Measurements from ENCODE around the gene ZCCHC14. TPM values are rescaled to one million over a fixed set of nuclear protein-coding genes. Genes with fewer than 3 reads are reported as not detected.

Gene ZCCHC14
- total and polyA plus RNA-seq, 10 of the 15 experiments (the other 5 are each of a cell fraction or from before 2014, with no cell fraction given) = 0.02 to 0.26 (median 0.05) TPM; not detected in 3

- Histone ChIP-seq H4K20me1 (ENCODE audit: control insufficient read depth, insufficient read depth) (no peaks in the 10 kb centered on the region), H3K36me3 (ENCODE audit: control insufficient read depth in 2 of 2, insufficient read depth in 2 of 2, low read length in 1 of 2) (no peaks in the 10 kb centered on the region), H3K27me3 (replicated peaks in 1 of 2; ENCODE audit: control insufficient read depth in 2 of 2, insufficient read depth in 2 of 2, low read length in 1 of 2) (peaks cover 0 to 4% of the 10 kb centered on the region in 2 experiments; a peak in 3 of 4 replicates), H3K4me1 (ENCODE audit: control insufficient read depth, insufficient read depth, low read length) (no peaks in the 10 kb centered on the region), H2AFZ (ENCODE audit: control insufficient read depth, low read depth, low read length) (no peak overlapping the region), H3K9me3 (replicated peaks; ENCODE audit: control insufficient read depth, insufficient read depth, low read length) (no peaks in the 10 kb centered on the region), H3K27ac (ENCODE audit: control insufficient read depth, insufficient read depth) (no peak overlapping the region), H3K4me2 (ENCODE audit: control insufficient read depth, insufficient read depth) (no peak overlapping the region), H3K9ac (ENCODE audit: control insufficient read depth, insufficient read depth, low read length) (no peak overlapping the region), H3K4me3 (no peak overlapping the region), H3K79me2 (ENCODE audit: control insufficient read depth, insufficient read depth, low read length) (no peaks in the 10 kb centered on the region)
- ChIA-PET POLR2A (no interaction called here), RAD21 (ENCODE audit: unreplicated experiment) (no interaction called here), SMC1A (ENCODE audit: uncharacterized antibody, unreplicated experiment) (no interaction called here), CTCF (no interaction called here)
- no peak for DNase-seq (ENCODE audit: low read depth, low spot score)
- in situ Hi-C loops (cut with MboI) = no loop called here
- BruUV-seq (replicated peaks) = no TSS peak
- ATAC-seq = no peak
- intact Hi-C loops (cut with micrococcal nuclease; ENCODE audit: unreplicated experiment) = no loop called here
- FAIRE-seq = no peak
- WGBS (ENCODE audit: insufficient coverage, insufficient replicate concordance, low lambda C conversion rate, missing lambda C conversion rate) = 48% methylated on average over 21 of the region's 22 CpGs
- no peak for TF ChIP-seq IKZF2 (IDR thresholded peaks at IDR 0.05)
- no peak for TF ChIP-seq ZBTB33 (IDR thresholded peaks at IDR 0.05)
- TF ChIP-seq NFYB (IDR thresholded peaks at IDR 0.05; ENCODE audit: insufficient read depth, low read depth, low read length) = no peak
- no peak for TF ChIP-seq ZBED1 (IDR thresholded peaks at IDR 0.05; ENCODE audit: borderline replicate concordance)
- TF ChIP-seq RUNX3 (IDR thresholded peaks at IDR 0.05; ENCODE audit: low read length) = no peak
- no peak for TF ChIP-seq ZNF592 (IDR thresholded peaks at IDR 0.05)
- TF ChIP-seq NFIC (IDR thresholded peaks at IDR 0.05; ENCODE audit: low read depth, low read length) = no peak
- TF ChIP-seq ZNF687 (IDR thresholded peaks at IDR 0.05) = no peak
- no peak for TF ChIP-seq CEBPZ (IDR thresholded peaks at IDR 0.05; ENCODE audit: low read depth, low read length)
- no peak for TF ChIP-seq MEF2B (IDR thresholded peaks at IDR 0.05; ENCODE audit: partially characterized antibody, poor library complexity, severe bottlenecking)
These were observed 20.6 kb downstream of the ZCCHC14 start for GRCh38 chr16:87472142-87472778.
